AML-193 (cell line): ENCODE results near the gene TRIM47.
A peak's percentile ranks its signal among the peaks of the same experiment; 100 is the strongest.
"Not testable (repeated sequence)": the region's sequence is repeated elsewhere in the genome, so short reads cannot be mapped to it uniquely, and the experiment has no call there.

Source experiments
- DNase-seq, 2 experiments: peaks; one replicate each; lab custom pipeline; 2025; lab: John Stamatoyannopoulos, UW

Gene TRIM47

DNA sequence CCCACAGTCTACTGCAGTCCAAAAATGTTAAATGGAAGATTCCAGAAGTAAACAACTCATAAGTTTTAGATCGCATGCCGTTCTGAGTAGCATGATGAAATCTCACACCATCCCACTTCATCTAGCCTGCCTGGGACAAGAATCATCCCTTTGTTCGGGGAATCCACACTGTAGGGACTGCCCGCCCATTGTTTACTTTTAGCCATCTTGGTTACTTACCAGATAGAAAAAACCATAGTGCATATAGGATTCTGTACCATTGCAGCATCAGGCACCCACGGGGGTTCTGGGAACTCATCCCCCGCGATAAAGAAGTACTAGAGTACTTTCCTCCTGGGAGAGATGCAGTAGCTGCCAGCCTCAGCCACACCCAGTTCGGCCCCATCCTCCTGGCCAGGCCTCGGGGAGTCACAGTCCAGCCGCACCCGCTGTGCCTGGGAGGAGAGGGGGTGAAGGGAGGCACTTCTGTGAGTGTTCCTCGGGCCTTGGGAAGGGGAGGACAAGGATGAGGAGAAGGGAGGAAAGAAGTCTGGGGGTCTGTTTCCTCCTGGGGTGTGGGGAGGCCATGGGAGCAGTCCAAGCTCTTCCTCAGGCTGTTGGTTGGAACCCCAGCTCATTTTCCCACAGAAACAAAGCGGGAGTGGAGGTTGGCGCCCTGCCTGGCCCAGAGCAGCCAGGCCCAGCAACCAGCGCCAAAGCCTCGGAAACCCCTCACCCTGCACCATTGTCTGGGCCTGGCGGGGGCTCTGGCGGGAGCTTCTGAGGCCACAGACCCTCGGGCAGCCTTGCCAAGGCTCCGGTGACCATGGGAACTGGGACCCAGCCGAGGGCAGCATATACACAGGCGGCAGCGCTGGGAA lies 8.9 kb downstream of the TRIM47 start:
- DNase-seq: no peak

DNA sequence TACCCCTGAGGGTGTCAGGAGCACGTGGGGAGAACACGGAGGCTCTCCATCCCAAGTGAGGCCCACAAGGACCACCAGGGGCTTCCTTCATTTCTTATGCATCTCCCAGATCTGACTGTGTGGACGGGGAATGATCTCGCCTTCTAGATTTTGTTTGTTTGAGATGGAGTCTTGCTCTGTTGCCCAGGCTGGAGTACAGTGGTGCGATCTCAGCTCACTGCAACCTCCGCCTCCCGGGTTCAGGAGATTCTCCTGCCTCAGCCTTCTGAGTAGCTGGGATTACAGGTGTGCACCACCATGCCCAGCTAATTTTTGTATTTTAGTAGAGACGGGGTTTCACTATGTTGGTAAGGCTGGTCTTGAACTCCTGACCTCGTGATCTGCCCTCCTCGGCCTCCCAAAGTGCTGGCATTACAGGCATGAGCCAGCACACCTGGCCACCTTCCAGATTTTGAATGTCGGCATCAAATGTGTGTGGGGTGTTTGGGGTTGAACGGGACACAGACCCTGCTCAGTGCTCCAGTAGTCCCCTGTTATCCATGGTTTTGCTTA lies 9.6 kb downstream of the TRIM47 start:
- DNase-seq: not testable (repeated sequence)

DNA sequence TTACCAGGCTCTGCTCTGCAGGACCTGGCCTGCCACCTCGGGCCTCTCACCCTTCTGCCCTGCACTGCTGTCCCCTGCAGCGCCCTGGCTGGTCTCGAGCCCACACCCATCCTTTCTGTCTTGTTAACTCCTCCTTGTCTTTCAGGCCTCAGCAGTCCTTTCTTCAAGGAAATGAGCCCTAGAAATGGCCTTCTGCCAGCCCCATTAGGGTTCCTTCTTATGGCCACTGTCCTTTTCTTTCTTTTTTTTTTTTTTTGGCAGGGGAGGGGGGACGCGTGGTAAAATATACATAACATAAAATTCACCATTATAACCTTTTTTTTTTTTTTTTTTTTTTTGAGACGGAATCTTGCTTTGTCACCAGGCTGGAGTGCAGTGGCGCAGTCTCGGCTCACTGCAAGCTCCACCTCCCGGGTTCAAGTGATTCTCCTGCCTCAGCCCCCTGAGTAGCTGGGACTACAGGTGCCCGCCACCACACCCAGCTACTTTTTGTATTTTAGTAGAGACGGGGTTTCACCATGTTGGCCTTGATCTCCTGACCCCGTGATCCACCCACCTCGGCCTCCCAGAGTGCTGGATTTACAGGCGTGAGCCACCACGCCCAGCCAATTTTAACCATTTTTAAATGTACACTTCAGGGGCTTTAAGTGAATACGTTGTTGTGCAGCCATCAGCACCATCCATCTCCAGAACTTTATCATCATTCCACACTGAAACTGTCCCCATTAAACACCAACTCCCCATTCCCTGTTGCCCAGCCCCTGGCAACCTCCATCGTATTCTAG lies 12.8 kb downstream of the TRIM47 start:
- not testable (repeated sequence) for DNase-seq

DNA sequence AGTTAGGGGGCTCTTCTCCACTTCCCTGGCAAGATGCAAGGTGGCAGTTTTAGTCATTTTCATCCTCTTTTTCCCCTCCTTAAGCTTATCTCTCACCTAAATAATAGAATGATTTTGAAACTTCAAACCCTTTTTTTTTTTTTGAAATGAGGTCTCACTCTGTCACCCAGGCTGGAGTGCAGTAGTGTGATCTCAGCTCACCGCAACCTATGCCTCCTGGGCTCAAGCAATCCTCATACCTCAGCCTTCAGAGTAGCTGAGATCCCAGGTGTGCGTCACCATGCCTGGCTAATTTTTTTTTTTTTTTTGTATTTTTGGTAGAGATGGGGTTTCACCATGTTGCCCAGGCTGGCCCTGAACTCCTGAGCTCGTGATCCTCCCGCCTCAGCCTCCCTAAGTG lies 13.5 kb downstream of the TRIM47 start:
- DNase-seq: not testable (repeated sequence)

DNA sequence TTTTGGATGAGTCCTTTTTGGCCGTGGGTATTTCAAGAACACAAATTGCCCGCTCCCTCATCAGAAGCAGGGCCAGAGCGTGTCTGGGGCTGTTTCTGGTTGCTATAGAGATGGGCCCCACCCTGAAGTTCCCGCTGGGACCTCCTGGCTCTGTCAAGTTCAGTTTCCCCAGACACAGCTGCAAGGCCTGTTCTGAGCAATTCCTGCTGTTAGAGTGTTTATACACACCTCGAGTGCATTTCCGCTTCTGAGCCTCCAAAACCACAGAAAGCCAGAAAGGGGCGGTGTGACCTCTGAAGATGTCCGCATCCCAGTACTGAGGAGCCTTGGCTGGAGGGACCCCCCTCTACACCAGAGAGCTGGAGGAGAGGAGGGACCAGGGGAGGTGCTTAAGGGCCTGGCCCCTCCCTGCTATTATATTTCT lies 13.9 kb downstream of the TRIM47 start:
- no peak for DNase-seq

DNA sequence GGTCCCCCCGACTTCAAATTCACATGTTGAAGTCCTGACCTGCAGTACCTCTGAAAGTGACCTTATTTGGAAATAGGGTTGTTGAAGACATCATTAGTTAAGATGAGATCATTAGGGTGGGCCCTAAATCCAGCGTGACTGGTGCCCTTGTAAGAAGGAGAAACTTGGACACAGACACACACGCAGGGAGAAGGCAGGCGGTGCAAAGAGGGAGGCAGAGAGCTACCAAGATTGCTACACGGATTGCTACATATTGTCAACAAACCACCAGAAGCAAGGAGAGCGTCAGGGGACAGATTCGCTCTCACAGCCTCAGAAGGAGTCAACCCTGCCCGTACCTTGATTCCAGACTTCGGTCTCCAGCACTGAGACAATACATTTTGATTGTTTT lies 16.5 kb downstream of the TRIM47 start:
- no peak for DNase-seq

DNA sequence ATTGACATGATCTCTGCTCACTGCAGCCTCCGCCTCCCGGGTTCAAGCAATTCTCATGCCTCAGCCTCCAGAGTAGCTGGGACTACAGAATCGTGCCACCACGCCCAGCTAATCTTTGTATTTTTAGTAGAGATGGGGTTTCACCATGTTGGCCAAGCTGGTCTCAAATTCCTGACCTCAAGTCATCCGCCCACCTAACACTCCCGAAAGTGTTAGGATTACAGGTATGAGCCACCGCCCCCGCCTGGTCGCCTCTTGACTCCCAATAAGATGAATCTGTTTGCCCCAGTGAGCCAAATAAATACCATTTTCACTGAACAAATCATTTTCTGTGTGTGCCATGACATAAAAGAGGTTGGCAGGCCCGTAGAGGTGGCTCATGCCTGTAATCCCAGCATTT lies 19.0 kb downstream of the TRIM47 start:
- DNase-seq: not testable (repeated sequence)

DNA sequence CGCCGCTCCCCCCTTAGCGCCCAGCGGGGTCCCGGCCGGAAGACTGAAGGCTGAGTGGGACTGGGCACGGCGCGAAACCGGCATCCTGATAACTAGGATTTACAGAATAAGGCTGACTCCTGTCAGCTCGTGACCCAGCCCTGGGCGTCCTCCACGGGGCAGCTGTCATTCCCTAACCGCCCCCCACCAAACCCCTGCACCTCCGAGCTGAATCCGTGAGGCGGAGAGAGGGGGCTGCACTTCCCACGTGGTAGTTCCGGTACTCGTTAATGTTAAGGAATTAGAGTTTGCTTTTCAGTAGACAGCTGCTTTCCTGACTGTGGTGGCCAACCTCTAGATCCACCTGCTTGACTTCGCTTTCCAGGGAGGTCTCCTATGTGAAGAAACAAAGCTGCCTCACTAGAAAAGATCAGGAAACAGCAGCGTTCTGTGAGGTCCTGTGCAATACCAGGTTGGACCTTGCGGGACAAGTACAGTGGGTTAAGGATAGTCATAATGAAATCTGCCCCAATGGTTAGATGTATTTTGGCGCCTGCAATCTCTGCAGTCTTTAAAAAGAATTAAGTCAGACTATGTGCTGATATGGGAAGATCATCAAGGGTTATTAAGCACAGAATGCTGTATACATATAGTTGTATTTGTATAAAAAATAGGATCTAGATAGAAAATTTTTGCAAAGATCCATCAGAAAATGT lies 22.2 kb downstream of the TRIM47 start:
- peak; percentile 23 to 28 for DNase-seq

DNA sequence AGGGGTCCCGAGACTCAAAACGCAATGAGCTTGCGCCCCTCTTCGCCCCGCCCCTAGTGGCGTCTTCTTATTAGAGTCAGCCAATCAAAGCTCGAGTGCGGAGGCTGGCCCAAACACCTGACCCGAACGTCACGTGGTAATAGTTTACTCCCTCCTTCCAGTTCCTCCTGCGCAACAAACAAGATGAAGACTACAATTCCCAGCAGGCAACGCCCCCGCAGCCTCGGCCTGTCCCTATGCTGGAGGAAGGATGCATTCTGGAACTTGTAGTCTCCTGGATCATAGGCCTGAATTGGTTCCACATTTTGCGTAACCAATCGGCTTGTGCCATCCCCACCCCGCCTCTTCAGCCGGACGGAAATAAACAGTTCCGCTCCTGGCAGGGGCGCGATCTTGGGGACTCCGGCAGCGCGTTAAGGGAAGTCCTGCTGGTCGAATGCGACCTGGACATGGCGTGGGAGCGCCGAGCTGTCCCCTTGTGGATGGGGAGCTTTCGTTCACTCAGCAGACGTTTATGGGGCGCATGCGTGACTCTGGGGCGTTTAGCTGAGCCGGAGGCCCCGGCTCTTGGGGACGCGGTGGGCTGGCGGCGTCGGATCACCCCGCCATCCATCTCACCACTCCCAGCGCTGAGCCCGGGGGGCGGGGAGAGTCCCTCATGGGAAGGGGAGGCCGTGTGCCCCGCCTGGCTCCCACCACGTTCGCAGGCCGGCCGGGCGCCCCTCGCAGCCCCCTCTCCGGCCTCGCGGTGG lies 22.9 kb downstream of the TRIM47 start, which contains the start of gene WBP2:
WBP2 (minus strand) TSS at position 26 of the 752 bp plus-strand sequence. CDS start 38 bp downstream, outside the sequence.
- DNase-seq: peak; percentile 100

DNA sequence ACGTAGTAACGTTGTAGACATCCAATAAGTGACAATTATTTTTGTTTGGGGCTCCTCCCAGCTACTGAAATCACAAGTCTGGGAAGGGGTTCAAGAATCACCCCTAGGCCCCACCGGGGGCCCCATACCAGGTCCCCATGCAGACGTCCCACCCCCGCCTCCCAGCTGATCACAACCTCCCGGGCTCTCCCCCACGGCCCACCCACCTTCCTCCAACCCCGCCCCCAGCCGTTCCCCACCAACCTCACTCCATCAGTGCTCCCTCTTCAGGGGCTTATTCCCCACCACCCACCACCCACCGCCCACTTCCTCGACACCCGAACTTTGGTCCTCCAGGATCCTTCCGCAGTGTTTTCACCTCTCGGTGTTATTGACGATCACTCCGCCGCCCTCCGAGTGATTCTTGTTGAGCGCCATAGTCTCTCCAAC lies 23.5 kb downstream of the TRIM47 start:
- no peak for DNase-seq

DNA sequence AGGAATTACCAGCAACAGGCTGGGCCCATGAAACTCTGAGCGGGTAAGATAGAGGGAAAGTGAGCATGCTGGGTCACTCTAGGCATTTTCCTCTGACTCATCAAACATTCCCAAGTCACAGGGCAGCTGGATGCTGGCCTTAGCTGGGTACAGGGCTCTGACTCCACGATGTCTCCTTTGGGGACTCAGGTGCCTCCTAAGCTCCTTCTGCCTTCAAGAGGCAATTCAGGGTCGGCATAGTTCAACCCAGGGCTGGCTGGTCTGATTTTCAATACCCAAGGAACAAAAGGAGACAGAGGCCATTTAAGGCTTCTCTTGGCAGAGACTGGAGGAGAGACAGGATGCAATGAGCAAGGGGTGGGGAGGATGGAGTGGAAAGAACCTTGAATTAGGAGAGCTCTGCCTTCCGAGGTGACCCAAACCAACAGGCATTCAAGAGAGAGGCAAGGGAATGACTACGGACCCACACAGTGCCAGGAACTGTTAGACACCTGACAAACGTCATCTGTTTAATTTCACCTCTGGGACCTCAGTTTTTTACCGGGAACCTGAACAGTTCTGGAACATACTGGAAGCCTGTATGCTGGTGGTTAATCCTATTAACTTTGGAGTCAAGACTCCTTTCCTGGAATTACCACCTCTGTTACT lies 24.2 kb downstream of the TRIM47 start:
- DNase-seq: no peak

DNA sequence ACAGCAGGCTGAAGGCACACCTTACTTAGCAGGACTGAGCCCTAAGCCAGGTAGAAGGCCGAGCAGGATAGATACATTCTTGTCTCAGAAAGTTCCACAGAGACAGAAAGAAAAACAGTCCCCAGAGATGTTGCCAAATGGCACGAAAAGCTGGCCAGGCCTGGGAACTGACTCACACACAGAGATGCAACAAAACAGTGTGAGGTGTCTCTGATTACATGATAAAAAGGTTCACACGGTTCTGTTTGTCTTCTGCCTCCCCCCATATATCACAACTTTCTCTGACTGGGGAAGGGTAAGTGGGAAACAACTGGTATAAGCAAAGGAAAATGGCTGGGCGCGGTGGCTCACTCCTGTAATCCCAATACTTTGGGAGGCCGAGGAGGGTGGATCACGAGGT lies 24.9 kb downstream of the TRIM47 start:
- no peak for DNase-seq

DNA sequence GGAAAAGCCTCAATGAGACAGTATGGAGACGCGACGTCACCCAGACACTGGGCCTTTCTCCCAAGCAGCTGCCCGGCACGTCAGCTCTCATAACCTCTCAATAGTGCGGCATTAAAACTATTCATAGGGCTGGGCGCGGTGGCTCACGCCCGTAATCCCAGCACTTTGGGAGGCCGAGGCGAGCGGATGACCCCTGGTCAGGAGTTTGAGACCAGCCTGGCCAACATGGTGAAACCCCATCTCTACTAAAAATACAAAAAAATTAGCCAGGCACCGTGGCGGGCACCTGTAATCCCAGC lies 26.7 kb downstream of the TRIM47 start:
- DNase-seq: not testable (repeated sequence)

DNA sequence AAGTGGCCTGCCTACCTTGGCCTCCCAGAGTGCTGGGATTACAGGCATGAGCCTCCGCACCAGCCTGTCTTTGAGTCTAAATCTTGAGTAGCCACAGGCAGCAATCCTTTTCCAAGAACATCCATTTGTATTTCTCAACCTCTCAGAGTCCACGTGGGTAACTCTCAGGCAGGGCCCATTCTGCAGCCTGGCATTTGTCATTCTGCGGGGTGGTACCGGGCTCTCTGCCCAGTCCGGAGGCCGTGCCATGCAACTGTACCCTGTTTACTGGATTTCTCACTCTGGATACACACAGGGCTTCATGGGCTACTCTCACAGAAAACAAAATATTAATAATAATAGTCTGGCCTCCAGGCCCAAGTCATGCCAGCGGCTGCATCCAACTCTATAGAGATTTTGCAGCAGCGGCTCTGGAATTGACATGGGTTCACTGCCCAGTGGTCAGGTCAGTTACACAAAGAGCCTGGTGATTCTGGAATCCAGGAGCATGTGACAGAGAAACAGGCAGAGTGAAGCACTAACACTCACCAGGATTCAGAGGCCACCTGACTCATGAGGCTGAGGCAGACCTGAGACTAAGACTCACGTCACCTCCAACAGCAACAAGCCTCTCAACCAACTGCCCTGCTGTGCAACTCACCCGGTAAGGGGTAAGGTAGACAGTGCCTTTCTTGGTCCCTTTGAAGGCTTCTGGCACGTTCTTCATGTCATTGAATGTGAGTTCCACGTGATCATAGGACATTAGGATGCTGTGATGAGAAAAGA lies 27.3 kb downstream of the TRIM47 start:
- no peak for DNase-seq

DNA sequence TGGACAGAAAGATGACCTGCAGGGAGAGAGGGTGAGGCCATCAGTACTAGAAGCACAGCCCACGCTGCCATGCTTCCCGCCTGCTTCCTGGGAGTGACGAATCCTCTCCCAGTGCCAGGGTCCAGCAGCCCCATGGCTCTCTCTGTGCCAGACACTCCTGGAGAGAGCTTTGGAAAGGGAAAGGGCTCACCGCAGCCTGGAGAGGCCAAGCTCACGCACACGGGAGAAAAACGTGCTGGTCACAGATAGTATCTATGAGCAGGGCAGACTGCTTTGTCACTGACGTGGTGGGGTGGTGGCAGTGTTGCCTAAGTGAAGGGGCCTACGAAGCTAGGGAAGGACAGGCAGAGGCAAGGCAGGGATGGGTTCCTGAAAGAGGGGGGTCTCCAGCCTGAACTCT lies 28.7 kb downstream of the TRIM47 start:
- no peak for DNase-seq

DNA sequence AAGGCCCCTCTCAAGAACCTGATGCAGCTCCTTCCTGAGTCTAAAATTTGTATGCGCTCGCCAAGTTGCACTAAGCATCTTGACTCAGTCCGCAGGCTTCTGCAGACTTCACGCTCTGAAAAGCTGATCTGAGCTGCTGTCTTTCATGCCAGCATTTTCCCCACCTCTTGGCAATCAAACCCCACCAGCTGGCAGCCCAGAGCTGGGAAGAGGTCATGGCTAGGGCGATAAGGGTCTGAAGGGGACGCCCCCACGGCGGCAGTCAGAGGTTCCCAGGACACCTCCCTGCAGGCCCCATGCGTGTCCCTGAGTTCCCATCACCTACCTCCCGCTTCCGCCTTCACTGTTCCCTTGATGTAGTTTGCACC lies 29.1 kb downstream of the TRIM47 start:
- DNase-seq: no peak

DNA sequence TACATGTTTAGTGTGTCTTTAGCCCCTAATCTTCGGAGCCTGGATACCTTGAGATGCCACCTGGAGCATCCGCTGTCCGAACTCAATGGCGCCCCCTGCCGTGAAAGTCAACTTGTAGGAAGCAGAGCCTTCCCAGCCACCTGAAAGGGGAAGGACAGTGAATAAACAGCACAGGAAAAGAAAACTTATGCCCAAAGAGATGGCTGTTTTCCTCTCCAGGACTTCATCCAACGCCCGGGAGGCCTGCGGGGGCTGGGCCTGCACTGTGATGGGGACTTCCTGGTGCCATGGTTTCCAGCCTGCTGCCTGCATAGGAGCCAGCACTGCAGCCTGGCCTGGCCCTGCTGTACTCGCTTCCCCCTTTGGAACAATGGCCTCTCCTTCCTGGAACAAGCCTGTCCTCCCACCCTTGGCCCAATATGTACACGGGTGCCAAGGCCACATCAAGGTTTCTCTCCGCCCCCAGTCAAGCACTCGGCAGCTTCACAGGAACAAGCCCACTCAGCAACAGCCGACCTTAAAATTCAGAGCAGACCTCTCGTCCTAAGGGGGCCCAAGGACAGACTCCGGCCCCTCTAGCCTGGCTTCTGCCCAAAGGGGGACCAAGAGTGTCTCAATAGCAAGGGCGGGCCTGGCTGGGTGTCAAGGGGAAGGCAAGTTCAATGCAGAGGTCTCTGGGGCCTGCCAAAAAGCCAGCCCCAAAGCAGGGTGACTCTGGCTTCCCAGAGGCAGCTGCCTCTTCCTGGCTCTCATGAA lies 29.7 kb downstream of the TRIM47 start:
- peak; percentile 47 to 51 for DNase-seq

DNA sequence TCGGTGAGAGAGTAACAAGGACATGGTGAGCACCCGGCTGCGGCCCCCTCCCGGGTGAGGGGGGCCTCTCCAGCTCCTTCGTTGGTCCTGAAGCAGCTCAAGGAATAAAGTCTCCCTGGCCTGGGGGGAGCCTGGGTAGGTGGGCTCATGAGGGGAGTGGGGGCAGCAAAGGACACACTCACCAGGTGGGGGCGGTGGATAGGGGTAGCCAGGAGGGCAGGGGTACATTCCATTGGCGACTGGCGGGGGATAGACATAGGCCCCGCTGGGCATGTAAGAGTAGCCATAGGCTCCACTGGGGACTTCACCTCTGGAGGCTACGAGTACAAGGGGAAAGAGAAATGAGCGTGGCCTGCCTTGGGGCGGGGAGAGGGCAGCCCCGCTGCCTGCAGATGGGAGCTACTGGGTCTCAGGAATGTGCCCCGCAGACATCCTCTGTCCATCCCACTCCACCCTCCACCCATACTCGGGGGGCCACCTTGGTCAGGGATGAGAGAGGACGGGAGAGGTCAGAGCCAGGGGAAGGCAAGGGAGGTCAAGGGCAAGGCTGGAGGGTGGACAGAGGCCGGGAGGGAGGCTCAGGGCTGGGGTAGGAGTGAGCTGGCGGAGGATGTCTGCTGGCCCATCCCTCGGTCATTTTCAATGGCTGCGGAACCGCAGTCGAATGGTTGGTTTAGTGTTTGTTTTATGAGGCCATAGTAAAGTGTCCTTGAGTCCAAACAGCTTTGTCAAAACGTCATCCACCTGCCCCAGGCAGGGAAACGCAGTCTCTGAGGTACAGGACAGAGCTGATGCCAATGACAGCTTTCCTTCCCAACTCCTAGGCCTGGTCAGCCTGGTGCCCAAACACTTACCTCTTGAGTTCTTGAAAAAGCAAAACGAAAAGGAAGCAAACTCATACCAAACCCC lies 30.5 kb downstream of the TRIM47 start:
- no peak for DNase-seq
